ENCODE data around the gene PTPRN2.
"Not testable (repeated sequence)": the region's sequence is repeated elsewhere in the genome, so short reads cannot be mapped to it uniquely, and the experiment has no call there.

Gene PTPRN2

GRCh38 chr7:157952050-157952667, 635.5 kb downstream of the PTPRN2 start:
- no peak for DNase-seq

DNA sequence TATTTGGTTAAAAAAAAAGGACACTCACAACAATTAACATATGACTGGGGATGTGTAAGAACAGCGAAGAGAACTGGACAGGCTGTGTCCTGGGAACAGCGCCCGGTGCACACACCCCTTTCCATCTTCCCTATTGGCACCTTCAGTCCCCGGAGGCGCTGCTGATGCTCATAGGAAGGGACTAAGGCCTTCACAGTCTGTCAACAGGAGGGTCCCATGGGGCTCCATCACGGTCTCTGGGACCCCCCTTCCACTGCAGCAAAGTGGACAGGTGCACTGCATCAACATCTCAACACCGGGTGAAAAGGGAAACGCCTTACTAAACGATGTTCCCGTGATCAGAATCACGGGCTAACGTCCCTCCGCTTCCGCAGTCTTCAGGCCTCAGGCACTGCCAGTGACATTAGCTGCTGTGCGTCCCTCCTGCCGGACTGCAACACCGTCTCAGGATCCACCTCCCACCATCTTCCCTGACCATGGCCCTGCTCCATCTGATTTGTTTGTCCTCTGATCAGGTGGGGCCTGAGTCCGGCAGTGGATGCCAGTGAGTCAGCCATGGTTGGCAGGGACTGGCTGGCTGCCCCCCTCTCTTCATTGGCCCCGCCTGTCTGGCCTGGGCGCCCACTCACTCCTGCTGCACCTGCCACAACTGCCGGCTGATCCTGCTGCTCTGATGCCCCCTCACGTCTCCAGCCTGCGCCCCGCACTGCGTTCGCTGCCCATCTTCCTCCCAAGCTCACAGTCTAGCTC, 636.1 kb downstream of the PTPRN2 start:
- DNase-seq: no peak

DNA sequence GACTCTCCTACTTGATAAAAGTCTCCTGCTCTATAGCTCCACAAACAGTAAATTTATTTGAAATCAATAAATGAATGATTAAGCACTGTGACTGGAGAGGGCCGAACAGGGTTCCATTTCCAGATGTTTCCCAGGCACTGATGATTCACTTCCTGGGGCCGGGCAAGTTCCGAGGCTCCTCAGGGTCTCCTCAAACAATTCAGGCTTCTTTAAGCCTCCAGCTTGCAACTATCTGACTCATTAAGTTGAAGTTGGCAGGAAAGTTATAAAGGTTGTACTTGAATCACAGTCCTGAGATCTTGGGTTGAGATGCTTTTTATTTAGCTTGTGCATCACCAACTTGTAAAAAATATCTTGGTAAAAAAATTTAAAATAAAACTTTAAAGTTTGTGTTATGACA, 637.9 kb downstream of the PTPRN2 start:
- no peak for DNase-seq

DNA sequence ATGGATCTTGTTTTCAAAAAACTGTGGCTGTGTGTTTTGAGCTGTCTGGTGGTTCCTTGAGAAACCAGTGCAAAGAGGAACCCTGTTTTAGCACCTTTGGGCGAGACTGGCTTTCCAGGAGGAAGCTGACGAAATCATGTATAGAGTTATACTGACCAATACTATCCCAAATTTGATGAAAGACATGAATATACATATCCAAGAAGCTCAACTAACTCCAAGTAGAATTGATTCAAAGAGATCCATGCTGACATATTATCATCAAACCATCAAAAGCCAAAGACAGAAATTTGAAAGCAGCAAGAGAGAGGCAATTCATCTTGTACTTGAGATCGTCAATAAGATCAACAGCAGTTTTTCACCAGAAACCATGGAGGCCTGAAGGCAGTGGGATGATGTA, 640.1 kb downstream of the PTPRN2 start:
- no peak for DNase-seq

- no peak for DNase-seq
These were observed 641.1 kb downstream of the PTPRN2 start for GRCh38 chr7:157946398-157947060.

- no peak for DNase-seq
These were observed 642.2 kb downstream of the PTPRN2 start for GRCh38 chr7:157945401-157945800.

DNA sequence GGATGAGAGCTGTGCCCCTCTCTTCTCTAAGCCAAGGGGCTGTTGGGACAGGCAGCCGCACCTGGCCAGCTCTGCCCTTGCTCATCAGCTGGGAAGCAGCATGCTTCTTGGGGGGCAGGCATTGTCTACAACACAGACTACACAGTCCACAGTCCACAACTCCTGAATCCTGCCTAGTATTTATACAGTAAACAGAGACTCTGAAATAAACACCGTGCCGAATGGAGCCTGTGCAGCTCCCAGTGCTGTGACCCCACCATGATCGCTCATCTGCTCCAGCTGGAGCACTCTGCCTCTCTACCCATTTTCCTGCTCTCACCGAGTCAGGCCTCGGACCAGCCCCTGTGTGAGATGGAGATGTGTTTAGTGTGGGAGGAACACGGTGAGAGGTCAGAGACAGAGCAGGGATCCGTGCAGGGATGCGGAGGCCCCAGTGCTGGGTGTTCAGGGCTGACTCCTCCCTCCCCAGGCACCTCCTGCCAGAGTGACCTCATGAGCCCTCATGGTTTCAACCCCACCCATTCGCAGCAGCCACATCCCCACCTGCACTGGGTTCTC, 642.8 kb downstream of the PTPRN2 start:
- DNase-seq: no peak

DNA sequence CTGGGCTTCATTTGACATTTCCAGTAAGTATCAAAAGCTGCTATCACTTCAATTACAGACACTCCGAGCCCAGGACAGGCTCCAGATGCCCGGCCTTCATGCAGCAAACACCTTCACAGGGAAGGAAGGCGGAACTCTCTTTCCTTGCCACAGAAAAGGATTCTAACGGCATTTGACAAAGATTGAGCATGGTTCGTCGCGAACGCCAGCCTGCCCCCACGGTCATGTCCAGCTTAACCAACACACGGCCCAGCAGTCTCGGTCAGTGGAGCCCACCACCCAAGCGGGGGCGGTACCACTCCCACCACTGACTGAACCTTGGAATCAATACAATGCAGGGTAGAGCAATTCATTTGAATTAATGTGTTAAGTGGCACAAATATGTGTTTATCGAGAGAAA, 643.6 kb downstream of the PTPRN2 start:
- DNase-seq: no peak

DNA sequence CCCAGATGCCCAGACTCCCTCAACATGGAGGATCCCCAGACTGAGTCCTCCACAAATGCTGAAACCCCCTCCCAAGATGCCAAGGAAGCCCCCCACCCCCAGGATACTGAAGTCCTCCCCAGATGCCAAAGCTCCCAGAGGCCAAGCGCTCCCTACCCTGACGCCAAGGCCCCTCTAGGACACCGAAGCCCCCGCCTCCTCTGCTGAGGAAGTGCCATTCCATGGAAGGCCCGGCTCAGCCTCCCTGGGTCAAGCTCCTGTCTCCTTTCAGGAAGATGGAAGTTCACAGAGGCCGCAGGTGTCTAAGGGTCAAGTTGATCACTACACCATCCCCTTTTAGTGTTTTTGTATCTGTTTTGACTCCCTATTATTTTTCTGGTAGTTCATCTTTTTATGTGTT, 644.1 kb downstream of the PTPRN2 start:
- DNase-seq: no peak

- DNase-seq: no peak
These were observed 646.4 kb downstream of the PTPRN2 start for GRCh38 chr7:157941210-157941609.

DNA sequence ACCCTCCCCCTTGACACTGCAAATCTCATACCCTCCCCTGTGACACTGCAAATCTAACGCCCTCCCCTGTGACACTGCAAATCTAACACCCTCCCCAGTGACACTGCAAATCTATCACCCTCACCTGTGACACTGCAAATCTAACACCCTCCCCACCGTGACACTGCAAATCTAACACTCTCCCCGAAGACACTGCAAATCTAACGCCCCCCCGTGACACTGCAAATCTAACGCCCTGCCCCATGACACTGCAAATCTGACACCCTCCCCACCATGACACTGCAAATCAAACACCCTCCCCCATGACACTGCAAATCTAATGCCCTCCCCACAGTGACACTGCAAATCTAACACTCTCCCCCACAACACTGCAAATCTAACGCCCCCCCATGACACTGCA, 647.1 kb downstream of the PTPRN2 start:
- DNase-seq: no peak

DNA sequence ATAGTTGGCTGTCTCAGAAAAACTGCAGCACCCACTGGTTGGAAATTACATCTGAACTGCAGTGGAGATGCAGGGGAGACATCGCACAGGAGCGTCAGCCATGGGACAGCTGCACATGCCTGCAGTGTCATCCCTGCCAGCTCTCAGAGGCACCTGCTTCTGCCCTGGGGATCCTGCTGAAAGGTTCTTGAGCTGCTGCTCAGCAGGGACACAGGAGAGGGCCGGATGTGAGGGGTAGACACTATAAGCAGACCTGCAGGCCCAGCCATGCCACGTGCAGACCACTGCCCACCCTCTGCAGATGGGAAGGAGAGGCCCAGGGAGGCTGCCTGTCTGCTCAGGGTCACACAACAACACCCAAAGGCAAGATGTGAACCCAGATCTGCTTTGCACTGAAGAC, 649.4 kb downstream of the PTPRN2 start:
- no peak for DNase-seq

DNA sequence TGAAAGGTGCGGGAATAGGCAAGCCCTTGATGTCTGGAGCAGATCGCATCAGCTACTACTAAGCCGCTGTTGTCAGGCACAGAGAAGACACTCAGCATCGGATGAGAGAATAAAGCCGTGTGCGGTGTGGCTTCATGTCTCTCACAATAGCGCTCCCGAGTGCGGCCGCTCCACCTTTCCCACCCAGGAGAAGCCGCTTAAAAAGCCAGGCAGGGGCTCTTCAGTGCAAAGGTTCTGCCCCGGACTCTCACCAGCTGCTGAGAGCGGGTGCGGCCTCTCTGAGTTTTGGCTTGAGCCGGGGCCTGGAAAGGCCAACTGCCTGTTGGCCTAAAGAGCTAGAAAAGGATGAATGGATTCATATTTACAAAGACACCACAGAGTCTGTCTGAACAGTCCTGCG, 650.2 kb downstream of the PTPRN2 start:
- no peak for DNase-seq

DNA sequence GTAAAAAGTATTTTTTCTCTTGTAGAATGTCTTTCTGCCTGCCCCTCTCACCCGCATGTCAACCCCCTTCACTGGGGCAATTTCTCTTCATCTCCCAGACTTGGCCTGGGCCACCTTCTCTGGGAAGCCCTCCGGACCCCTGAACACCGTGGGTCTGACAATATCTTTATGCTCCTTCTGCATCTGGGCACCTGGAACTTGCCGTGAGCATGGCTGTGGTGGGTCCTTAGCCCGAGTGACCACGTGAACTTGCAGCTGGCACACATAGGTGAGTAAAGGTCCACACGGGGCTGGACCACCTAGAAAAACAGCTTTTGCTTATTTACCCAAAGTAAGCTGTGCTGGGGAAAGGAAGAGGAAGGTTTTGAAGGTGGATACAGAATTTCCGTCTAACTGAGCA, 650.6 kb downstream of the PTPRN2 start:
- DNase-seq: no peak

GRCh38 chr7:157935721-157936120, 651.9 kb downstream of the PTPRN2 start:
- DNase-seq: not testable (repeated sequence)

DNA sequence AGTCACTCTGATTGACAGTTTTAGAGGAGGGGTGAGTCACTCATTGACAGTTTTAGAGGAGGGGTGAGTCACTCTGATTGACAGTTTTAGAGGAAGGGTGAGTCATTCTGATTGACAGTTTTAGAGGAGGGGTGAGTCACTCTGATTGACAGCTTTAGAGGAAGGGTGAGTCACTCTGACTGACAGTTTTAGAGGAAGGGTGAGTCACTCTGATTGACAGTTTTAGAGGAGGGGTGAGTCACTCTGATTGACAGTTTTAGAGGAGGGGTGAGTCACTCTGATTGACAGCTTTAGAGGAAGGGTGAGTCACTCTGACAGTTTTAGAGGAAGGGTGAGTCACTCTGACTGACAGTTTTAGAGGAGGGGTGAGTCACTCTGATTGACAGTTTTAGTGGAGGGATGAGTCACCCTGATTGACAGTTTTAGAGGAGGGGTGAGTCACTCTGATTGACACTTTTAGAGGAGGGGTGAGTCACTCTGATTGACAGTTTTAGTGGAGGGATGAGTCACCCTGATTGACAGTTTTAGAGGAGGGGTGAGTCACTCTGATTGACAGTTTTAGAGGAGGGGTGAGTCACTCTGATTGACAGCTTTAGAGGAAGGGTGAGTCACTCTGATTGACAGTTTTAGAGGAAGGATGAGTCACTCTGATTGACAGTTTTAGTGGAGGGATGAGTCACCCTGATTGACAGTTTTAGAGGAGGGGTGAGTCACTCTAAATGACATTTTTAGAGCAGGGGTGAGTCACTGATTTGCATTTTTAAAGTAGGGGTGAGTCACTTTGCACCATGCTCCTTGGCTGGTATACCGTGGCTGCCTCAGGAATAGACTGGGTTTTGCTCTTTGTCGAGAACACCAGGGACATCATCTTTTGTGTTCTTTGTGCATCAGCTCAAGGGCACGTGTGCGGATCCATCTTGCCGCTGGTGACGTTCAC, 654.1 kb downstream of the PTPRN2 start:
- DNase-seq: not testable (repeated sequence)

- DNase-seq: peak; percentile 2
These were observed 655.0 kb downstream of the PTPRN2 start for GRCh38 chr7:157932498-157933218.

- no peak for DNase-seq
These were observed 656.6 kb downstream of the PTPRN2 start for GRCh38 chr7:157930926-157931466.

DNA sequence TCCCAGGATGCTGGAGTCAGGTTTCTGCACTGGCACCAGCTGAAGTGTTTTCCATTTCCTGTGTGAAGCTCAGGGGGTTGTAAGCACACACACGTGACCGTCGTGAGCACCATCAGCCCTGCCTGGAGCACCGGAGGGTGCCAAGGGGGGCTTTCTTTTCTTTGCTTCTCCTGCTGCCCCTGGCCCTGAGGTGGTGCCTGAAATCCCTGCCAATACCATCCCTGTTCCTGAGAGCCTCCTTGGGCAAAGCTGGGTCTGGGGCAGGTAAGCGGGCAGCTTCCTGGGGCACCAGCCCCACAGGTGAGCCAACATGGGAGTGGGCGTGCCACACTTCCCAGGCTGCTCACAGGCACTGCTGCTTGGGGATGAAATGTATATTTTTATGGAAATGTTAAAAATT, 657.2 kb downstream of the PTPRN2 start:
- DNase-seq: no peak

DNA sequence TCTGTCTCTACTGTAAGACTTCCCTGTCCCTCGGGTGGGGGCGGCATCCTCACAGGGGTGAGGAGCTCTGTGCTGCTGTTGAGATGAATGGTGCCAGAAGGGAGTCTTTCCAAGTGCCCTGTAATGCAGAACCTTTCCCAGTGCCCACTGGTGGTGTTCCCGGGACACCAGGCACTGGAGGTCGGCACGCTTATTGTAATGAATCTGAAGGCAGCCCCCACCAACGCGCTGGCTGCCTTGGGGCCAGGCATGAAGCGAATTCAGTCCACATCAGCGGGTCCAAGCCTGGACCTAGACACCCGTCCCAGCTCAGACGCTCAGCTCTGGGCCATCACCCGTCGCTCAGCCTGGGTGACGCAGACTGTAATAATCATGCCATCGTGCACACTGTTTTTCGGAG, 658.0 kb downstream of the PTPRN2 start:
- DNase-seq: no peak

DNA sequence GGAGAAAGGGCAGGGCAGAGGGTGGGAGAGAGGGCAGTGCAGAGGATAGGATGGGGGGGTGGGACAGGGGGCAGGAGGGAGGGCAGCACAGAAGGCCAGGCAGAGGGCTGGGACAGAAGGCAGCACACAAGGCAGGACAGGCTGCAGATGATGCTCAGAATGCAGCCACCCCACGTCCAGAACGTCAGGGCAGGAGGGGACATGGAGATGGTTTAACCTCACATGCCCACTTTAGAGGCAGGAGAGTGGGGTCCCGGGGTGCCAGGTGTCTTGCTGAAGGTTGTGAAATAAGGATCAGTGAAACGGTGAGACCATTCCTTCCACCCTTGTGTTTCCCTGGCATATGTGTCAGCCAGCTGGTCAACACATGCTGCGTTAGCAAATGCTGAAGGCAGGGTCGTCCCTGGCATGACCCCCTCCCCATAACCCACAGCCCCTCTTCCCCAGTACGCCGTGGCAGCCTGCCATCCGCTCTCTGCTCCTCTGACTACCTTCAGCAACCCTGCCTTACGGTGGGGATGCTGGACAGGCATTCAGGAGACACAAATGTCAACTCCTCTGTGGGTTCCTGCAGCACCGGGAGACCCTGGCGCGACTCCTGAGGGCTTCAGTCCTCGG, 658.7 kb downstream of the PTPRN2 start:
- DNase-seq: no peak
